GM10266 (cell line): ENCODE results near the gene GTF3C1.

Experiments used
- DNase-seq: peaks from one replicate; pipeline ENCODE4 v3.0.0; 2012; ENCODE audit errors: extremely low spot score
- TF ChIP-seq, protein P1 (sequence below): IDR thresholded peaks from 2 replicates; pipeline ENCODE4 v1.5.1; 2012; ENCODE audit warnings: mild to moderate bottlenecking, low read depth; ENCODE audit not compliant: control insufficient read depth, insufficient read depth; ENCODE audit errors: missing control alignments

The GTF3C1 gene

DNA sequence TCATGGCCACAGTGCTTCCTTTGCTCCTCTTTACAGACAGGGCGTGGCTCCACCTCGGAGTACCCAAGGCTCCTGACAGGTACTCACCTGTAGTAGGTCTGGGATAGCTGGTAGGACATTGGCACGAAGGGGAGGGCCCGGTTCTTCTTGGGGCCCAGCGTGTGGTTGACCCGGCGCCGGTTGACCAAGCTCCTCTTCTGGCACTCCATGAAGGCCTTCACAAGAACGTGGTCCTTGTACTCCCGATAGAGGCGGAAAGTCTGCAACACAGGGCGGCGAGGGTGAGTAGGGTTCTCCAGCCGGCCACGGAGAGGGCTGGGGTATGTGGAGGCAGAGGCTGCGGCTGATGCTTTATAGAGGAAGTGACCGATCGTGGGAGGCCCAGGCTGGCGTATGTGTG, 78.1 kb downstream of the GTF3C1 start:
- no peak for DNase-seq
- TF ChIP-seq, protein P1, sequence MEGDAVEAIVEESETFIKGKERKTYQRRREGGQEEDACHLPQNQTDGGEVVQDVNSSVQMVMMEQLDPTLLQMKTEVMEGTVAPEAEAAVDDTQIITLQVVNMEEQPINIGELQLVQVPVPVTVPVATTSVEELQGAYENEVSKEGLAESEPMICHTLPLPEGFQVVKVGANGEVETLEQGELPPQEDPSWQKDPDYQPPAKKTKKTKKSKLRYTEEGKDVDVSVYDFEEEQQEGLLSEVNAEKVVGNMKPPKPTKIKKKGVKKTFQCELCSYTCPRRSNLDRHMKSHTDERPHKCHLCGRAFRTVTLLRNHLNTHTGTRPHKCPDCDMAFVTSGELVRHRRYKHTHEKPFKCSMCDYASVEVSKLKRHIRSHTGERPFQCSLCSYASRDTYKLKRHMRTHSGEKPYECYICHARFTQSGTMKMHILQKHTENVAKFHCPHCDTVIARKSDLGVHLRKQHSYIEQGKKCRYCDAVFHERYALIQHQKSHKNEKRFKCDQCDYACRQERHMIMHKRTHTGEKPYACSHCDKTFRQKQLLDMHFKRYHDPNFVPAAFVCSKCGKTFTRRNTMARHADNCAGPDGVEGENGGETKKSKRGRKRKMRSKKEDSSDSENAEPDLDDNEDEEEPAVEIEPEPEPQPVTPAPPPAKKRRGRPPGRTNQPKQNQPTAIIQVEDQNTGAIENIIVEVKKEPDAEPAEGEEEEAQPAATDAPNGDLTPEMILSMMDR, result no peak

DNA sequence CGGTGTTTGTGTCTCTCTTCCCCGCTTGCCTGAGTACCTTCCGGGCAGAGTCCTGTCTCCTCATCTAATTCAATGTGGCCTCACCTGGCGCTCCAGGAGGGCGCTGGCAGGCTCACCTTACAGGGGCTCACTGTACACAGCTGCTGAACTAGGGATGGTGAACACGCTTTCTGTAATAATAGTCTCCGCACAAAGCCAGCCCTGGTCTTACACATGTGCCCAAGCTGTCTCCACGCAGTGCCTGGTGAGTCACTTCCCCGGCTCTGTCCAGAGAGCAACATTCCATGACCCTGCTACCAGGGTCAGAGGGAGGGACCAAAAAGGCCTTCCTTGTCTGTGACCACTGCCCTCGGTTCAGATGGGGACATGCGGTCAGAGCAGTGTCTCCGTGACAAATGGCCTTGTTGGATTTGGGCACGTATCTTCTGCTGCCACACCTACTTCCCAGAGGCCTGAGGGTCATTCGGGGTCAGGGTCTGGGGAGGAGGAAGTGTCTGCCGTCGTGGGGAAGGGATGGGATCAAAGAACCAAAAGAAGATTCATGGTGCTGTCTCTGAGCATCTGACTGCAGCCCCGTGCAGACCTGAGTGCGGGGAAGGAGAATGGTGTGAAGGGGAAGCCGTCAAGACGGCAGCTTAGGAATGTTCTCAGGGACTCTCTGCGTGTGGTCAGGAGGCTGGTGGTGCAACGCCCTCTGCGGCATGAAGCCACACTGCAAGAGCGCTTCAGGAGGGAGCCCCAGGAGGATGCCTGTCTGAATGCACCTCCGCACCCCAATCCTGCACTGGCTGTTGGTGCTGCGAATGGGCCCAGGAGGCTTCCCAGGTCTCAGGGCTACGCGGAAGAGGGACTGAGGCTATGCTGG, 78.9 kb downstream of the GTF3C1 start:
- TF ChIP-seq, protein P1, result no peak
- DNase-seq, result no peak

DNA sequence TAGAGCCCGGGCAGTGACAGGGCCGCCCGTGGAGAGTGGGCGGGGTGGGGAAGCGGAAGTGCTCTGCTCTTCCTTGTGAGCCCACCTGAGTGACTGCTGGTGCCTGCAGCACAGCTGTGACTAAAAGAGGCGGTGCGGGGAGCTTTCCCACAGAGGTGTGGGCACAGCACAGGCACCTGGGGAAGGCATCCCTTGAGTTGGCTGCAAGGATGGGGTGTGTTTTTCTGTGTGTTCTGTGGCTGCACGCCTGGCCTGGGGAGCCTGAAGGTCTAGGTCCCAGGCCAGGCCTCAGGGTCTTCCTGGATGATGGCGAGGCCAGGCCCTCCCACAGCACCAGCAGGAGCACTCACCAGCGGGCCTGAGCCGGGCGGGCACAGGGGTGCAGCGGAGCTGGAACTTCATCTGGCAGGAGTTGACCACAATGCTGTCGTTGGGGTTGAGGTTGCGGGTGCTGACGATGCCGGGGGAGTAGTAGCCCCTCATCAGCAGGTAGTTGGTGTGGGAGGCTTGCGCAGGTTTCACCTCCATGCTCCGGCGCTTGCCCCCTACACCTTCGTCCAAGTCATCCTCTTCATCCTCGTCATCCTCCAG, 80.7 kb downstream of the GTF3C1 start:
- TF ChIP-seq, protein P1, result no peak
- no peak for DNase-seq

DNA sequence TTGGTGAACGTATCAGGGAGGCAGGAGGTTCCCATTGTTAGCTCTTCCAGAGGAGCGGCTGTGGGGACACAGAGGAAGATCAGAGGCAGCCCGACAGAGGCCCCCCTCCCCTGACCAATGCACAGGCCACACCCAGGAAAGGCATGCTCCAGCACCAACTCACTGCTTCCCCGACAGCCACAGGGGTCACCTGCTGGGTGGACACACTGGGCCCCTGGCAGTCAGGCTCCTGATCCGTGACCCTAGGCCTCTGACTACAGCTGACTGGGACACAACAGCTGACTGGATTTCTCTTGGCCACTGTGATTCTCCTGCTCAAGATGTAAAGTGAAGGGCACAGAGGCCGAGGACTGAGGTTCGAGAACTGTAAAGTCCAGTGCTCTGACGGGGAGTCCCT, 84.2 kb downstream of the GTF3C1 start:
- TF ChIP-seq, protein P1, result no peak
- DNase-seq, result no peak

DNA sequence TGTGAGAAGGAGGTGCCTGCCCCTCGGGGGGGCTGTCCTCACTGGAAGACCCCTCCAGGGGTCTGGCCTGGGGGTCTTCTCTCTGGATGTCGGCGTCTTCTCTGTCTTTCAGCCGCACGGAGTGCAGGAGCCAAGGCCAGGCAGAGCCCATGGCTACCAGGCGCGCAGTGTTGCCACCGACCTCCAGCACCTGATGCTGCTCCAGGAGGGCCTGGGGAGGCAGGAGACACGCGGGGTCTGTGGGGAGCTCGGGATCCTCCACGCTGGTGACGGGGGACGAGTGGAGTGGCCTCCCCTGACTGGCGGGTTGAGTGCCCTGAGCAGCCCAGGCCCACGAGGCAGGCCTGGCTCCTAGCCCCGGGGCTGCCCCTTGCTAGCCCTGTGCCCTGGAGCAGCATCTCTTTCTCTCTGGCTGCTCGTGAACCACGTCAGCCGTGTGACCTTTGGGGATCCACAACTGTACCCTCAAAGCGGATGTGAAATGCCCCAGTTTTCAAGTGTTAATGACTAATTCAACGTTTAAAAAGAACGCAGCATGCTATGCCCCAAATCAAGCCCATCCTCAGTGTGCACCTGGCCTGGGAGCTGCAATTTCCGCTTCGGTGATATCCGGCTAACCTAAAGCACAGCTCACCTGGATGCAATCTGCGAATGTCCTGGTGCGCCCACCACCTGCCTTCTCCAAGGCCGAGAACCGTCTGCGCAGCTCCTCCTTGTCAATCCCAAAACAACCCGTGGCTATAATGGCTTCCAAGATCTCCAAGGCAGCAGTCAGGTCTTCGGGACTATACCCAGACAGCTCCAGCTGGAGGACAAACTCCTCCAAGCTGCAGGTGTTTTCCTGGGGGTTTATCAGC, 84.9 kb downstream of the GTF3C1 start:
- TF ChIP-seq, protein P1, result no peak
- no peak for DNase-seq

DNA sequence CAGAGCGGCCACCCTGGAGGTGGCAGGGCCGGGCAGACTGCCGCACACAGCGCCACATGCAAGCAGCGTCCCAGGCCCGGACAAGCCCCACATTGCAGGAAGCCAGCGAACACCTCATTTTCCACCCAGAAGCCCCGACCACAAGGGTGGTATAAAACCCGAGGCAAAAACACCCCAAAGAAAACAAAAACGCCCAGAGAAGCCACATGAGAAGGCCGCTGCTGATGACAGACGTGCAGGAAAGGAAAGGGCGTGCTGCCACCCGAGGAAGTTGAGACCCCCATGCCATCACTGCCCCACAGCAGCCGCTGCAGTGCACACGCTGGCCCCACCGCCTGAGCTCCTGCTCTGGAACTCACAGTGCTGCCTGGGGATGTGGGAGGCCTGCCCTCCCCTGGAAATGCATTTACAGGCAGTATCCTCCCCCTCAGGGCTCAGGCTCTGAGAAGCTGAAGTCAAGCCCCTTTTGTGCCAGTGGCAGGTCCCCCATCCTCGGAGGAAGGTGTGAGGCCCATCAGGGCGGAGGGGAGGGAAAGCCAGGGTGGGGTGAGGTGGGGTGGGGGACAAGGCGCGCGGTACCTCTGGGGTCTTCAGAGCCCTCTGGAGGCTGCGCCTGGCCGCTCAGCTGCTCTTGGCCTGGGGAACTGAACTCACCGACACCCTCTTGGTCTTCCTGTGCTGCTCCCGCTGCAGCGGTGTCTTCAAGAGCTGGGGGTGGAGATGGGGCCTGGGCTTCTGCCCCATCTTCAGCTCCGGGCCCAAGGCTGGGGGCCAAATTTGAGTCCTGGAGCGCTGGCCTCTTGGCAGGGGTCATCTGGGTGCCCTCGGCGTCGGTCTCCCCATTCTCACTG, 85.7 kb downstream of the GTF3C1 start:
- TF ChIP-seq, protein P1, result no peak

More for the DNA sequence above, 85.7 kb downstream of the GTF3C1 start:
- no peak for DNase-seq
